ENCODE data around the gene CDC45.

CDC45 gene

GRCh38 chr22:19463491-19464469 lies 15.9 kb upstream of the CDC45 start:
- Histone ChIP-seq H3K36me3 (peaks cover 95% of the 10 kb centered on the region), H3K9me3 (no peaks in the 10 kb centered on the region), H3K27me3 (no peaks in the 10 kb centered on the region), H3K4me3 (ENCODE audit: low read depth in 1 of 2, low read length in 1 of 2) (no peak overlapping the region), H3K4me1 (ENCODE audit: control insufficient read depth in 1 of 2, insufficient read depth in 1 of 2, low read depth in 1 of 2, low read length in 1 of 2) (no peaks in the 10 kb centered on the region), H3K27ac (no peak overlapping the region)
- TF ChIP-seq CTCF (IDR thresholded peaks at IDR 0.05) = no peak

DNA sequence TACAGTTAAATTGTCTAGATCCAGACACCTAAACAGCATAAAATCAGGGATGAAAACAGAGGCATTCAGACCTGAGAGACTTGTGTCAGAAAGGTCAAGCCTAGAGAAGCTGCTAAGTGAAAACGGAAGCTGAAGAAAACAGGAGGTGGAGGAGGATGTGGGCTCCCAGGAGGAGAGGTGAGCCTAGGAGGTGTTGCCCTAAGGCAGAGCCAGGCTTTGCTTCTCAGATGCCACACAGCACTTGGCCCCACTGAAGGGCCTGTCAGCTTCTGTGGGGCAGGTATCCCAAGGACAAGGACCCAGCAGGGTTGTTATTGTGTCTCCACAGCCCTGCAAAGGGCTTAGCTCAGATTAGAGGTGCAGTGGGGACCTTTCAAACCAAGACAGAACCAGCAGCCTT lies 15.2 kb upstream of the CDC45 start:
- Histone ChIP-seq H3K27ac (no peak overlapping the region), H3K36me3 (peaks cover 96% of the 10 kb centered on the region)

DNA sequence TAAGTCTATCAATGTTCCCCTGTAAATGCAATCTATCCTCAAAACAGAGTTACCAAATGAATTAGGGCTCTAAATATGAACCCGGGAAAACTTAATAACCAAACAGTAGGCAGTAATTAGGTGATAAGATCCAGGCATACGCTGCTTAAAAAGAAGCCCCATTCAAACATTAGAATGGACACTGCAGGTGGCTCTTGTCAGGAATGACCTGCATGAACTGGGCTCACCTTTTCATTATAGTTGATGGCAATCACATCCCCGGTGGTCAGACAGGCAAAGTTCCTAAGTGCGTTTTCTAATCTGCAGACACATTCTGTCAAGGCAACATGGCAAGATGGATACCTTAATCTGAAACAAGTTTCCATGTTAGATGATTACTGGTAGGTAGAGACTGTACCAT lies 14.7 kb upstream of the CDC45 start:
- Histone ChIP-seq H3K4me3 (ENCODE audit: low read depth in 1 of 2, low read length in 1 of 2) (no peak overlapping the region), H3K27me3 (no peaks in the 10 kb centered on the region), H3K4me1 (ENCODE audit: control insufficient read depth in 1 of 2, insufficient read depth in 1 of 2, low read depth in 1 of 2, low read length in 1 of 2) (no peaks in the 10 kb centered on the region), H3K36me3 (peaks cover 96% of the 10 kb centered on the region), H3K27ac (no peak overlapping the region), H3K9me3 (no peaks in the 10 kb centered on the region)
- TF ChIP-seq CTCF (IDR thresholded peaks at IDR 0.05) = no peak

More for the DNA sequence above, 15.2 kb upstream of the CDC45 start:
- Histone ChIP-seq H3K9me3 (no peaks in the 10 kb centered on the region), H3K4me3 (ENCODE audit: low read depth in 1 of 2, low read length in 1 of 2) (no peak overlapping the region), H3K27me3 (no peaks in the 10 kb centered on the region), H3K4me1 (ENCODE audit: control insufficient read depth in 1 of 2, insufficient read depth in 1 of 2, low read depth in 1 of 2, low read length in 1 of 2) (no peaks in the 10 kb centered on the region)
- TF ChIP-seq CTCF (IDR thresholded peaks at IDR 0.05) = no peak

GRCh38 chr22:19466126-19466716 lies 13.5 kb upstream of the CDC45 start:
- Histone ChIP-seq H3K27me3 (no peaks in the 10 kb centered on the region), H3K36me3 (peaks cover 96% of the 10 kb centered on the region), H3K27ac (no peak overlapping the region), H3K4me3 (ENCODE audit: low read depth in 1 of 2, low read length in 1 of 2) (no peak overlapping the region), H3K4me1 (ENCODE audit: control insufficient read depth in 1 of 2, insufficient read depth in 1 of 2, low read depth in 1 of 2, low read length in 1 of 2) (no peaks in the 10 kb centered on the region), H3K9me3 (no peaks in the 10 kb centered on the region)
- no peak for TF ChIP-seq CTCF (IDR thresholded peaks at IDR 0.05)

DNA sequence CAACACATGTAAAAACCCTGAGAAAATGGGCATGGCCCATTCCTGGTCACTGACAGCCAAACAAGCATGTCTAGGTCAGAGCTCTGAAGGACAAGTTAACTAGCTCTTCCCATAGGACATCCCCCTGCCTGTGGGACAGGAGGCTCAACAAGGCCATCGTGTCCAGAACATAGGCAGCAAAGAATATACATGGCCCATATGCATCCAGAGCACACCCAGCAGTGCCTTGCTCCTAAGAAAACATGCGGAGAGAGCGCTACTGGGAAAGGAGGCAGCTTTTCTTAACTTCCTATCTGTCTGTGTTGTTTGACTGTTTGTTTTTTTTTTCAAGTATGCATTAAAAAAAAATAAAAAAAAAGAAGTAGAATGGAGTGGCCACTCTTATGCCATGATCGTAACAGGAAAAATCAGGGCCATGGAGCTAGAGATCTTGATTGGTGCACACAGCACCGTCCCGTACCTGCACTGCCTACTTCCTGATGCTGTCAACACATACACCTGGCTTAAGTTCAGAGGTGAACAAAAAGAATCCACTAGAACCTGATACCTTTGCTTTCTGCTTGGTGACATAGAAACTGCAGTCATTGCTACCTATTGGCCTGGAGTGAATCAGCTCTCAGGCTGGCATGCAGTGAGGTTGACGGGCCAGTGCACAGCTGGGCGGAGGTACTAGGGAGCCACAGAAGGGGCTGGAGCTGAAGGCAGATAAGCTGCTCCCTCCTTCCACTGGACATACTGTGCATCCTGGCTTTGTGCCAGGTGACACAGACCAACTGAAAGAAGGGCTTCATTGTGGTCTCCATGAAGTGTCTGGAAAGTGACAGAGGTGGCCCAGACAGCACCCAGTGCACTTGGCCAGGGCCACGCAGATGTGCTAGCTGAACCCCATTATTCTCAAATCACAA lies 12.6 kb upstream of the CDC45 start:
- no peak for TF ChIP-seq CTCF (IDR thresholded peaks at IDR 0.05)
- H3K9me3 ChIP-seq = no peaks in the 10 kb centered on the region
- H3K4me3 ChIP-seq (ENCODE audit: low read depth in 1 of 2, low read length in 1 of 2) = no peak overlapping the region
- H3K27ac ChIP-seq = no peak overlapping the region
- H3K4me1 ChIP-seq (ENCODE audit: control insufficient read depth in 1 of 2, insufficient read depth in 1 of 2, low read depth in 1 of 2, low read length in 1 of 2) = no peaks in the 10 kb centered on the region
- peaks cover 99% of the 10 kb centered on the region for H3K36me3 ChIP-seq
- H3K27me3 ChIP-seq = no peaks in the 10 kb centered on the region

Data from neutrophil (primary cell).